ENCODE measurements around the gene INO80.

DNA sequence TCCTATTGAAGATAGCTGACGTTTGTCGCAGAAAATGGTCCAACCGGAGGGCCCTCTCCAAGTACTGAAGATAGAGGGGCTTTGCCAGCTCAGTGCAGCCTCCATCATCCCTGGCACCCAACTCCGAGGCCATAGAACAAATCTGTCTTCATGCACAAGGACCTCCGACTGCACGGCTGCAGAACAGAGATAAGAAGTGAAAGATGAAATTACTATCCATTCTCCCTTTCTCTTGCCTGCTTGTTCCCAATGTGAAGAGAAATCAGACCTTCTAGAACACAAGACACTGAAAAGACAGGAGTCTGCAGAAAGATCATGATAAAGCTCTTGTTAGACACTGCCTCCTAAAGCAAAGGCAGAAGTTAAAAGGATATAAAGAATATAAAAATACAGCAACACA, 19.9 kb downstream of the INO80 start:
- no peak for TF ChIP-seq CTCF (IDR thresholded peaks at IDR 0.05)
- no peak for TF ChIP-seq POLR2A (IDR thresholded peaks at IDR 0.05)

Measured in breast epithelium (tissue), 3 donors.